H1 (cell line): Measurements from ENCODE around the gene PCDHB3. TPM values are rescaled to one million over a fixed set of nuclear protein-coding genes. Genes with fewer than 3 reads are reported as not detected.

Experiments used
- CTCF ChIA-PET: fragments of 300-600 bp; sonication (Branson Sonifier 250); formaldehyde crosslinking; loops from one replicate; lab custom pipeline; 2021; ENCODE audit not compliant: partially characterized antibody; lab: Charles Lee
- POLR2A ChIA-PET: fragments of 300-600 bp; sonication (Branson Sonifier 250); formaldehyde crosslinking; loops from one replicate; lab custom pipeline; 2021; ENCODE audit warnings: inconsistent platforms; ENCODE audit not compliant: partially characterized antibody; lab: Charles Lee
- DNase-seq, 2 experiments: peaks; one replicate each; pipeline versions ENCODE4 v3.0.0 to v3.0.0-alpha.2; 2010 to 2022; ENCODE audit warnings: low spot score in 2 of 2, low read depth in 1 of 2, mixed read lengths in 1 of 2
- FAIRE-seq: peaks from 2 replicates; lab custom pipeline; 2011; peaks lifted over from hg19 to GRCh38; lab: Jason Lieb, UNC
- H2AFZ ChIP-seq: 2 replicates; pipeline ENCODE4 v1.8.1; 2012; ENCODE audit warnings: low read length, inconsistent platforms
- H2AK5ac ChIP-seq: 2 replicates; pipeline ENCODE4 v1.6.1; 2013; ENCODE audit warnings: low read depth, low read length
- H2BK120ac ChIP-seq: replicated peaks from 2 replicates; pipeline ENCODE3; 2013; ENCODE audit warnings: low read depth, low read length, inconsistent platforms
- H2BK12ac ChIP-seq: 2 replicates; pipeline ENCODE4 v1.6.1; 2013; ENCODE audit warnings: low read depth, low read length
- H2BK15ac ChIP-seq: 2 replicates; pipeline ENCODE4 v1.6.1; 2013; ENCODE audit warnings: low read length
- H2BK20ac ChIP-seq: 2 replicates; pipeline ENCODE4 v1.6.1; 2013; ENCODE audit warnings: low read length
- H2BK5ac ChIP-seq: 2 replicates; pipeline ENCODE4 v1.6.1; 2013; ENCODE audit warnings: low read depth, low read length
- H3K14ac ChIP-seq: 2 replicates; pipeline ENCODE4 v1.6.1; 2013; ENCODE audit warnings: inconsistent platforms; ENCODE audit not compliant: insufficient read length
- H3K18ac ChIP-seq: 2 replicates; pipeline ENCODE4 v1.6.1; 2013; ENCODE audit warnings: low read length; ENCODE audit errors: extremely low read depth
- H3K23ac ChIP-seq: 2 replicates; pipeline ENCODE4 v1.6.1; 2013; ENCODE audit warnings: inconsistent platforms; ENCODE audit not compliant: insufficient read length
- H3K23me2 ChIP-seq: 2 replicates; pipeline ENCODE4 v1.6.1; 2013; ENCODE audit warnings: low read depth, low read length
- H3K27ac ChIP-seq: 2 replicates; pipeline ENCODE4 v1.6.1; 2011; ENCODE audit warnings: low read depth, low read length, inconsistent platforms
- H3K27me3 ChIP-seq, 4 experiments: replicated peaks in 1 of 4; 1 replicate in 1 of 4; 2 replicates in 3 of 4; pipeline versions ENCODE4 v1.6.1 to v1.8.1; 2011 to 2013; ENCODE audit warnings: low read length in 3 of 4, mild to moderate bottlenecking in 3 of 4, inconsistent platforms in 2 of 4, mixed read lengths in 2 of 4, moderate library complexity in 1 of 4; ENCODE audit not compliant: control insufficient read depth in 3 of 4, insufficient read depth in 3 of 4; ENCODE audit errors: extremely low read depth in 1 of 4
- H3K36me3 ChIP-seq, 4 experiments: 2 replicates each; pipeline versions ENCODE4 v1.6.1 to v1.8.1; 2011 to 2013; ENCODE audit warnings: mild to moderate bottlenecking in 4 of 4, low read length in 3 of 4, moderate library complexity in 2 of 4, control low read depth in 1 of 4, inconsistent platforms in 1 of 4; ENCODE audit not compliant: insufficient read depth in 4 of 4, control insufficient read depth in 2 of 4
- H3K4ac ChIP-seq: replicated peaks from 2 replicates; pipeline ENCODE3; 2013; ENCODE audit warnings: low read length, low read depth, mixed read lengths, inconsistent platforms; ENCODE audit not compliant: insufficient read length
- H3K4me1 ChIP-seq, 4 experiments: replicated peaks in 1 of 4; 1 replicate in 1 of 4; 2 replicates in 3 of 4; pipeline versions ENCODE4 v1.6.1 to v1.8.1; 2011 to 2013; ENCODE audit warnings: low read length in 3 of 4, inconsistent platforms in 2 of 4, mixed read lengths in 1 of 4; ENCODE audit not compliant: insufficient read depth in 4 of 4, control insufficient read depth in 3 of 4
- H3K4me2 ChIP-seq, 2 experiments: 2 replicates each; pipeline versions ENCODE4 v1.6.1 to v1.8.1; 2011 to 2013; ENCODE audit warnings: low read depth in 2 of 2, low read length in 2 of 2, control low read depth in 1 of 2, inconsistent platforms in 1 of 2, mild to moderate bottlenecking in 1 of 2; ENCODE audit not compliant: insufficient read depth in 1 of 2
- H3K4me3 ChIP-seq, 4 experiments: fragments of 200-600, 300-600 bp in 1 of 4; sonication (generic), shearing (Covaris generic), sonication (Bioruptor Twin) in 1 of 4; 2 replicates each; pipeline versions ENCODE4 v1.5.1 to v1.8.1; 2011 to 2016; ENCODE audit warnings: low read length in 4 of 4, low read depth in 3 of 4, control low read depth in 2 of 4, inconsistent platforms in 2 of 4, mild to moderate bottlenecking in 2 of 4, mixed read lengths in 1 of 4, moderate library complexity in 1 of 4; ENCODE audit not compliant: insufficient read depth in 2 of 4; ENCODE audit errors: extremely low read depth in 1 of 4
- H3K56ac ChIP-seq: replicated peaks from 2 replicates; pipeline ENCODE3; 2013; ENCODE audit warnings: low read depth, mild to moderate bottlenecking, mixed read lengths, low read length, inconsistent platforms; ENCODE audit not compliant: insufficient read length
- H3K79me1 ChIP-seq: 2 replicates; pipeline ENCODE4 v1.6.1; 2013; ENCODE audit warnings: low read depth, low read length, control low read depth
- H3K79me2 ChIP-seq, 2 experiments: 2 replicates each; pipeline versions ENCODE4 v1.6.1 to v1.8.1; 2012 to 2013; ENCODE audit warnings: low read length in 2 of 2, mild to moderate bottlenecking in 2 of 2, inconsistent platforms in 1 of 2; ENCODE audit not compliant: insufficient read depth in 2 of 2, control insufficient read depth in 1 of 2
- H3K9ac ChIP-seq, 4 experiments: replicated peaks in 1 of 4; 1 replicate in 1 of 4; 2 replicates in 3 of 4; pipeline versions ENCODE4 v1.6.1 to v1.8.1; 2011 to 2013; ENCODE audit warnings: low read depth in 3 of 4, low read length in 3 of 4, control low read depth in 2 of 4, mild to moderate bottlenecking in 2 of 4, moderate library complexity in 2 of 4, inconsistent platforms in 1 of 4; ENCODE audit errors: extremely low read depth in 1 of 4
- H3K9me3 ChIP-seq, 2 experiments: 2 replicates each; pipeline versions ENCODE4 v1.6.1 to v1.8.1; 2012 to 2013; ENCODE audit warnings: mild to moderate bottlenecking in 2 of 2, moderate library complexity in 2 of 2, control low read depth in 1 of 2, inconsistent platforms in 1 of 2, low read depth in 1 of 2, low read length in 1 of 2, mixed read lengths in 1 of 2; ENCODE audit not compliant: insufficient read depth in 2 of 2
- H4K20me1 ChIP-seq, 2 experiments: replicated peaks in 1 of 2; 2 replicates each; pipeline versions ENCODE3 to v1.8.1; 2011 to 2013; ENCODE audit warnings: inconsistent platforms in 2 of 2, low read length in 2 of 2, mild to moderate bottlenecking in 1 of 2; ENCODE audit not compliant: insufficient read depth in 2 of 2, control insufficient read depth in 1 of 2
- H4K5ac ChIP-seq: 2 replicates; pipeline ENCODE4 v1.6.1; 2013; ENCODE audit warnings: low read length, low read depth, mixed read lengths, inconsistent platforms; ENCODE audit not compliant: insufficient read length
- H4K8ac ChIP-seq: 2 replicates; pipeline ENCODE4 v1.8.0; 2013; ENCODE audit warnings: mild to moderate bottlenecking, moderate library complexity, low read length, inconsistent platforms; ENCODE audit not compliant: insufficient read depth; ENCODE audit errors: extremely low read depth
- H4K91ac ChIP-seq: replicated peaks from 2 replicates; pipeline ENCODE3; 2013; ENCODE audit warnings: low read length, mixed read lengths, inconsistent platforms; ENCODE audit not compliant: insufficient read length
- CHD1 ChIP-seq: IDR thresholded peaks from 2 replicates; pipeline ENCODE4 v1.6.1; 2012; ENCODE audit warnings: low read depth, low read length, improper control_type of control experiment
- HDAC2 ChIP-seq, 2 experiments: fragments of 300-600 bp in 1 of 2; sonication (generic) in 1 of 2; IDR thresholded peaks; 2 replicates each; pipeline ENCODE4 v1.6.1; 2011 to 2012; ENCODE audit warnings: low read depth in 2 of 2, low read length in 2 of 2, mild to moderate bottlenecking in 2 of 2, moderate library complexity in 2 of 2, borderline replicate concordance in 1 of 2, inconsistent platforms in 1 of 2
- NANOG ChIP-seq: IDR thresholded peaks from 2 replicates; pipeline ENCODE4 v1.6.1; 2011; ENCODE audit warnings: low read length, low read depth, mild to moderate bottlenecking, inconsistent platforms; ENCODE audit not compliant: insufficient read depth, poor library complexity, severe bottlenecking
- POLR2A ChIP-seq, 2 experiments: IDR thresholded peaks; 1 replicate in 1 of 2; 2 replicates in 1 of 2; pipeline ENCODE4 v1.6.1; 2011; ENCODE audit warnings: low read depth in 2 of 2, low read length in 2 of 2, mild to moderate bottlenecking in 2 of 2; ENCODE audit errors: control extremely low read depth in 1 of 2
- SIRT6 ChIP-seq: IDR thresholded peaks from one replicate; pipeline ENCODE4 v1.7.1; 2012; ENCODE audit warnings: low read length, inconsistent platforms
- SP2 ChIP-seq: IDR thresholded peaks from 2 replicates; pipeline ENCODE4 v1.6.1; 2012; ENCODE audit warnings: mild to moderate bottlenecking, low read length, inconsistent platforms
- TBP ChIP-seq: IDR thresholded peaks from 2 replicates; pipeline ENCODE4 v1.6.1; 2011; ENCODE audit warnings: low read depth, low read length, improper control_type of control experiment
- WGBS, 2 experiments: shearing (Covaris generic) in 1 of 2; methylation state at CpG; one replicate each; pipeline versions ENCODE4 v1.1.6 to v1.1.7; 2013 to 2015; ENCODE audit warnings: low lambda C conversion rate in 2 of 2, mixed read lengths in 2 of 2, inconsistent platforms in 1 of 2, low coverage in 1 of 2, missing lambda C conversion rate in 1 of 2; ENCODE audit not compliant: insufficient replicate concordance in 2 of 2, insufficient coverage in 1 of 2, insufficient read length in 1 of 2; ENCODE audit errors: extremely low coverage in 1 of 2, missing lambda C conversion rate in 1 of 2; 5-methylcytosine and 5-hydroxymethylcytosine counted together
- polyA plus RNA-seq, 7 experiments: library from polyadenylated mRNA; depleted of rRNA in 3 of 7; stranded (reverse) in 5 of 7; unstranded in 2 of 7; fragments of >200 nt in 5 of 7; fragments of 200-250 nt in 2 of 7; gene quantifications; 1 replicate in 5 of 7; 2 replicates in 1 of 7; 4 replicates in 1 of 7; pipeline versions ENCODE4 v1.2.1 to v1.2.3, GENCODE V29; 2011 to 2013; ENCODE audit warnings: missing spikeins in 2 of 7, mixed read lengths in 2 of 7
- total RNA-seq: library from RNA; stranded (reverse); fragmentation: NEBNext Ultra II Directional; extraction: Animal tissue kit (Norgen Biotek cat#: 25700); gene quantifications from 2 replicates; pipeline ENCODE4 v1.2.1, GENCODE V29; 2021
- TF ChIP-seq, protein P1 (sequence below), 3 experiments: IDR thresholded peaks; 1 replicate in 2 of 3; 2 replicates in 1 of 3; pipeline versions ENCODE4 v1.5.1 to v1.6.1; 2011; ENCODE audit warnings: low read length in 3 of 3, mild to moderate bottlenecking in 3 of 3, inconsistent platforms in 2 of 3, low read depth in 1 of 3, moderate library complexity in 1 of 3; ENCODE audit not compliant: insufficient read depth in 1 of 3; ENCODE audit errors: control extremely low read depth in 1 of 3

The PCDHB3 gene
- total and polyA plus RNA-seq, 2 of the 8 experiments (the other 6 are each of a cell fraction or from before 2014, with no cell fraction given), result 1.6 to 3.4 TPM

DNA sequence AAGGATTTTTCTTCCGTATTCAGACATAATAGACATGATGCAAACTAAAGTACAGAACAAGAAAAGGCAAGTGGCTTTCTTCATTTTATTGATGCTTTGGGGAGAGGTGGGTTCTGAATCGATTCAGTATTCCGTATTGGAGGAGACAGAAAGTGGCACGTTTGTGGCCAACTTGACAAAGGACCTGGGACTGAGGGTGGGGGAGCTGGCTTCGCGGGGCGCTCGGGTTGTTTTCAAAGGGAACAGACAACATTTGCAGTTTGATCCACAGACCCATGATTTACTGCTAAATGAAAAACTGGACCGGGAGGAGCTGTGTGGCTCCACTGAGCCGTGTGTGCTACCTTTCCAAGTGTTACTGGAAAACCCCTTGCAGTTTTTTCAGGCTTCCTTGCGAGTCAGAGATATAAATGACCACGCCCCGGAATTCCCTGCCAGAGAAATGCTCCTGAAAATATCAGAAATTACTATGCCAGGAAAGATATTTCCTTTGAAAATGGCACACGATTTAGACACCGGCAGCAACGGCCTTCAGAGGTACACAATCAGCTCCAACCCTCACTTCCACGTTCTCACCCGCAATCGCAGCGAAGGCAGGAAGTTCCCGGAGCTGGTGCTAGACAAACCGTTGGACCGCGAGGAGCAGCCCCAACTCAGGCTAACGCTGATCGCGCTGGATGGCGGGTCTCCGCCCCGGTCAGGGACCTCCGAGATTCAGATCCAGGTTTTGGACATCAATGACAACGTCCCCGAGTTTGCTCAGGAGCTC is 50.1 kb downstream of the PCDHB3 start:
- Histone ChIP-seq H2AK5ac (no peak overlapping the region), H4K20me1 (no peaks in the 10 kb centered on the region), H3K27ac (no peak overlapping the region), H3K9ac (no peak overlapping the region), H3K27me3 (no peaks in the 10 kb centered on the region), H3K4me3 (no peak overlapping the region), H3K4me2 (no peak overlapping the region), H4K91ac (no peak overlapping the region), H3K79me1 (no peaks in the 10 kb centered on the region), H2BK120ac (no peak overlapping the region), H3K4me1 (no peaks in the 10 kb centered on the region), H3K56ac (no peak overlapping the region), H2BK15ac (no peak overlapping the region), H2BK12ac (no peak overlapping the region), H3K9me3 (peaks cover 5 to 11% of the 10 kb centered on the region in 2 experiments; a peak in 2 of 4 replicates), H3K79me2 (no peaks in the 10 kb centered on the region), H3K4ac (no peak overlapping the region), H3K18ac (no peak overlapping the region), H3K36me3 (no peaks in the 10 kb centered on the region), H3K14ac (no peak overlapping the region), H2AFZ (no peak overlapping the region), H2BK20ac (no peak overlapping the region), H3K23me2 (no peaks in the 10 kb centered on the region), H3K23ac (no peak overlapping the region), H4K8ac (no peak overlapping the region; the same call in 1 of the 2 replicates), H4K5ac (no peak overlapping the region), H2BK5ac (no peak overlapping the region)
- CTCF ChIA-PET, result interaction anchor here (0.6 to 1.9 kb wide), 15 partner anchors 9 to 402 kb away, joined by 3 to 9 read pairs (median 4); partner anchors contain the start of genes PCDHB10, PCDHB11, PCDHB12 and PCDHB16
- FAIRE-seq (no peak), DNase-seq (no peak)
- WGBS, 2 experiments, result 90% methylated on average over 33 of the region's 33 CpGs; no CpG with 5 or more reads in 1 of the 2 experiments
- POLR2A ChIA-PET, result interaction anchor here (0.8 kb wide), 1 partner anchor 15 kb away, joined by 3 read pairs; no protein-coding TSS in a partner anchor
- TF ChIP-seq HDAC2 (IDR thresholded peaks at IDR 0.05; ENCODE audit: borderline replicate concordance in 1 of 2, low read depth in 2 of 2, low read length in 2 of 2) (no peak), POLR2A (IDR thresholded peaks at IDR 0.05; ENCODE audit: control extremely low read depth in 1 of 2, low read depth in 2 of 2, low read length in 2 of 2) (no peak), SIRT6 (no peak), SP2 (no peak), NANOG (no peak), TBP (no peak), CHD1 (no peak)
- TF ChIP-seq, protein P1, sequence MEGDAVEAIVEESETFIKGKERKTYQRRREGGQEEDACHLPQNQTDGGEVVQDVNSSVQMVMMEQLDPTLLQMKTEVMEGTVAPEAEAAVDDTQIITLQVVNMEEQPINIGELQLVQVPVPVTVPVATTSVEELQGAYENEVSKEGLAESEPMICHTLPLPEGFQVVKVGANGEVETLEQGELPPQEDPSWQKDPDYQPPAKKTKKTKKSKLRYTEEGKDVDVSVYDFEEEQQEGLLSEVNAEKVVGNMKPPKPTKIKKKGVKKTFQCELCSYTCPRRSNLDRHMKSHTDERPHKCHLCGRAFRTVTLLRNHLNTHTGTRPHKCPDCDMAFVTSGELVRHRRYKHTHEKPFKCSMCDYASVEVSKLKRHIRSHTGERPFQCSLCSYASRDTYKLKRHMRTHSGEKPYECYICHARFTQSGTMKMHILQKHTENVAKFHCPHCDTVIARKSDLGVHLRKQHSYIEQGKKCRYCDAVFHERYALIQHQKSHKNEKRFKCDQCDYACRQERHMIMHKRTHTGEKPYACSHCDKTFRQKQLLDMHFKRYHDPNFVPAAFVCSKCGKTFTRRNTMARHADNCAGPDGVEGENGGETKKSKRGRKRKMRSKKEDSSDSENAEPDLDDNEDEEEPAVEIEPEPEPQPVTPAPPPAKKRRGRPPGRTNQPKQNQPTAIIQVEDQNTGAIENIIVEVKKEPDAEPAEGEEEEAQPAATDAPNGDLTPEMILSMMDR (IDR thresholded peaks at IDR 0.05; ENCODE audit: control extremely low read depth in 1 of 3, insufficient read depth in 1 of 3, low read depth in 1 of 3, low read length in 3 of 3), result no peak
